Subcutaneous adipose tissue (tissue), 4 donors: ENCODE measurements around the gene PLA2G2C. TPM values are rescaled to one million over a fixed set of nuclear protein-coding genes. Genes with fewer than 3 reads are reported as not detected.

Experiments
- total RNA-seq, 4 donors: library from RNA; depleted of rRNA; stranded (reverse); fragments of >200 nt; gene quantifications; one replicate each; pipeline ENCODE4 v1.1.0, GENCODE V29; 2016
- TF ChIP-seq, protein P1 (sequence below): fragments of 450-650 bp; IDR thresholded peaks from one replicate; pipeline ENCODE4 v1.5.1; 2016; ENCODE audit warnings: low read depth, mild to moderate bottlenecking, control low read depth, antibody characterized with exemption, moderate library complexity

Gene PLA2G2C
- total RNA-seq, 4 donors from 2014 or later = not detected

DNA sequence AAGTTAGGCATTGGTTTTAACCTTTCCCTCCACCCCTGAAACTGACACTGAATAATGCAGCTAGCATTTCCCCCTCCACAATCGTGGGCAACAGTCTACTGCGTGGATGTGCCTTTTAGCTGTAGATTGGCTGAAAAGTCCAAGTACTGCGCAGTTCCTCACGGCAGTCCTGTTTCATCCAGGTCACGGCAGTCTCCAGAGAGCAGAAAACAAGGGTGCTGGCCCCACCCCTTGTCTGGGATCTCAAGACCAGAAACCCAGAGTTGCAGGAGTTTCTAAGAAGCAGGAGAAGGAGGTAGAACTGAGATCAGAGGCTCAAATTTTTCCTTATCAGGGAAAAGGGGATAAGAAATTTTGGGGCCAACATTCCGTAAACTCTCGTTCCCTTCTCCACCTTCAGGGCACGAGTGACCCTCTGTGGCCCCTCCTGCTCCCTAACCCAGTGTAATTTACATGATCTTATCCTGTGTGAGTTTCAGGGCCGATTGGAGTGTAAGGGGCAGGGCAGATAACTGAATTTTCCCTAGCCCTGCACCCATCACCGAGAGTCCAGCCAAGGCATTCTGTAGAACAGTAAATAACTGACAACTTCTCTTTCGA is 25.9 kb upstream of the PLA2G2C start:
- TF ChIP-seq, protein P1, sequence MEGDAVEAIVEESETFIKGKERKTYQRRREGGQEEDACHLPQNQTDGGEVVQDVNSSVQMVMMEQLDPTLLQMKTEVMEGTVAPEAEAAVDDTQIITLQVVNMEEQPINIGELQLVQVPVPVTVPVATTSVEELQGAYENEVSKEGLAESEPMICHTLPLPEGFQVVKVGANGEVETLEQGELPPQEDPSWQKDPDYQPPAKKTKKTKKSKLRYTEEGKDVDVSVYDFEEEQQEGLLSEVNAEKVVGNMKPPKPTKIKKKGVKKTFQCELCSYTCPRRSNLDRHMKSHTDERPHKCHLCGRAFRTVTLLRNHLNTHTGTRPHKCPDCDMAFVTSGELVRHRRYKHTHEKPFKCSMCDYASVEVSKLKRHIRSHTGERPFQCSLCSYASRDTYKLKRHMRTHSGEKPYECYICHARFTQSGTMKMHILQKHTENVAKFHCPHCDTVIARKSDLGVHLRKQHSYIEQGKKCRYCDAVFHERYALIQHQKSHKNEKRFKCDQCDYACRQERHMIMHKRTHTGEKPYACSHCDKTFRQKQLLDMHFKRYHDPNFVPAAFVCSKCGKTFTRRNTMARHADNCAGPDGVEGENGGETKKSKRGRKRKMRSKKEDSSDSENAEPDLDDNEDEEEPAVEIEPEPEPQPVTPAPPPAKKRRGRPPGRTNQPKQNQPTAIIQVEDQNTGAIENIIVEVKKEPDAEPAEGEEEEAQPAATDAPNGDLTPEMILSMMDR = no peak

DNA sequence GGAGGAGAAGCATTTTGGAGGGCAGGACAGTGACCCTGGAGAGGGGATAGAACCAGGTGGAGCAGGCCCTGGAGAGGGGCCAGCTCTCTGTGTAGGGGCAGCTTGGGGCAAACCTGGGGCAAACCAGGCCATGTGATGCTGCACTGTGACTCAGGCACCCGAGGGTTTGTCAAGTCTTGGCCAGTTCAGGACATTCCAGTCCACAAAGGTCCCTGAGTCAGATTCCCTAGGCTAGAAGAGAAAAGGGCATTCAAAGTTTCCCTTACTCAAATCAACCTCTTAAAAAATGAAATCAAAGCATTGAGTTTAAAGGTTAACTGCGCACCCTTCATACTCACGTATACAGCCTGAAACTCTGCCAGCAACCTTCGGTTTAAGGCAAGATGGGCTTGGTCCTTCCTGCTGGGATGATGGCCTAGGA is 25.2 kb upstream of the PLA2G2C start:
- TF ChIP-seq, protein P1 = no peak

DNA sequence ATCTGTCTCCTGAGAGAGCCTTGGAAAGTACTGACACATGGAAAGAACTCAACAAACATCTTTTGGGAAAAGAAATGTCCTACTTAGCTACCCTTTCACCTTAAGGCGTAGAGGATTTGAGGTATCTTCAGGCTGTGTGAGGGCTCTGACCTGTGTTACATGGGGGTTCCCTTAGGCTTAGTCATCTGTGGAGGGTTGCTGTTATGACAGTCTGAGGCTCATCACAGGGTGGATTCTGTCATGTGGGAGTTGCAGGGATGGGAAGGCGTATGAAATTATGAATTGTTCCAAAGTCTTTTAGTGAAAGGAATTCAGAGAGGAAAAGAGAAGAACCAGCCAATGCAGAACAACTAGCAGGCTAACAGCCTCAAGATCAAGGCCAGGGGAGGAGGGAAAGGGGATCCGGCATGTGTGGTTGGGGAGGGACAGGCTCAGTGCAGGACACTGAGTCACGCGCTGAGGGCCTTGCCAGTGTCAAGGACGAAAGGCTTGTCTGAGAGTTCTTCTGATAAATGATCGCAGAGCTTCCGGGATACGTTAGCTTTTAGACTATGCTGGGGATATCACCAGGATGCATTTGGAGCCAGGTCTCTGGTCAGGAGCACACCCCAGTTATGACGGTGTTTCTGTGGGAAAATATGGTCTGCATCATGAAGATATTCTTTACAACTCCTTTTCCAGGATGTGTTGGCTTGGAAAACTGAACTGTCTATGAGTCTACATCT is 24.6 kb upstream of the PLA2G2C start:
- TF ChIP-seq, protein P1 = no peak

DNA sequence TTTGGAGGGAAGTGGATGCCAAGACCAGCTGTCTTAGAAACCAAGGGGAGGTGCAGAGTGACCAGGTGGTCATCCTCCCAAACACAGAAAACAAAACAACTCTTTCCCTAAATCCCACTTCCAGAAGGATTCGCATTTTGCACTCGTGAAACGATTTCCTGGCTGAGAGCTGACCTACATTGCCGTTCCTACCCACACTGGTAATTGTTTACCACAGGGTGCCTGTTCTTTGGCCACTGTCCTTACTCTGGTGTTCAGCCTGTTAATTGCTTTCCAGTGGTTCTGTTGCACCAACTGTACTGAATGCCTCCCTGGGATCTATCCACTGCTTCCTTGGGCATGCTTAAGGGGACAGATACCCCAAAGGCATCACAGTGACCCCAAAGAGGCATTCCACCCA is 23.2 kb upstream of the PLA2G2C start:
- TF ChIP-seq, protein P1 = no peak

DNA sequence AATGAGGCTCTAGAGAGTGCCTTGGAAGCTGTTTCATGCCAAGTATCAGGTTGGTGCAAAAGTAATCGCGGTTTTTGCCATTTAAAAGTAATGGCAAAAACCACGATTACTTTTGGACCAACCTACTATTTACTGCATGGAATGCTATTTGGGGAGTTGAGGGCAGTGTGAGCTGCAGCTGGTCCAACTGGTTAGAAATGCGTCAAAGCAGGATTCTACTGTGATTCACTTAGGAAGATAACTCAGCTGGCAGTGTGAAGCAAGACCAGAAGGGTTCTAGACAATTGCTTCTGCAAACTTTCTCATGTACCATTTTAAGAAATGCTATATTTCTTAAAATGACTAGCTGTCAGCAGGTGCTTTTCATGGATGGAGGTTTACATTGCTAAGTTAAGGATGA is 21.2 kb upstream of the PLA2G2C start:
- TF ChIP-seq, protein P1 = no peak

DNA sequence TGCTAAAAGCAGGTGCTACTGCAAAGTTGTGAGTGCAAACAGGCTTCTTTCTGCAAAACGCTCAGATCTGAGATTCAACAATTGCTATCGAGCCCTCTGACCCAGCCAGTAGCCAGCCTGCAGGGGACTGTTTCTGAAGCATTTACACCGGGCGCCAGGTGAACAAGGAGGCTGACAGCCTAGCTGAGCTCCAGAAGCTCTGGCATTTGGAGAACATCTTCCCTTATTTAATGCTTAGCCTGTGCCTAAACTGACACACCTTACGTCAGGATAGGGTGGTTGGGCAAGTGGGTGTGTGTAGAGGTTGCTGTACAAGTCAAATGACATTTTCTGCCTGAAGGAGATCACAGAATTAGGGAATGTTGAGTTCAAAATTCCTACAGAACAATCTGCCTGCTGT is 15.8 kb upstream of the PLA2G2C start:
- TF ChIP-seq, protein P1 = no peak

DNA sequence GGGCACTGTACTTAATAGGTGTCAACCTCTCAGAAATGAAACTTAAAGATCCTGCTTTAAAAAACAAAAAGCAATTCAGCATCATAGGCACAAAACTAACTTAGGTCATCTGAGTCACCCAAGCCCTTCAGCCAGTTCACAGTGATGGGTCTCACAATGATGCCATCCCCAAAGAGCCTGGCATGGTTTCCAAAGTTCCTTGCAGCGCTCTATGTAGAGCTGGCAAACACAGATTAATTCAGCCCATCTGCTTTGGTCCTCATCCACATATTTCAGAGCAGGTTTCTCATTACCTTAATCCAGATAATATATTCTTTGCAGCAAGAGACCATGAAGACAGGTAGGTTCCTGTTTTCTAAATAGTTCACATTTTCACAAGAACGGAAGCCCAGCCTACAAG is 14.6 kb upstream of the PLA2G2C start:
- TF ChIP-seq, protein P1 = no peak
